NCI-H82 treated with DMSO at 0.1 percent for 48 hours (cell line): ENCODE measurements around the gene MEOX2.

ENCODE experiments used
- DNase-seq: peaks from one replicate; lab custom pipeline; 2025; ENCODE audit not compliant: unreplicated experiment; lab: John Stamatoyannopoulos, UW

MEOX2 gene

DNA sequence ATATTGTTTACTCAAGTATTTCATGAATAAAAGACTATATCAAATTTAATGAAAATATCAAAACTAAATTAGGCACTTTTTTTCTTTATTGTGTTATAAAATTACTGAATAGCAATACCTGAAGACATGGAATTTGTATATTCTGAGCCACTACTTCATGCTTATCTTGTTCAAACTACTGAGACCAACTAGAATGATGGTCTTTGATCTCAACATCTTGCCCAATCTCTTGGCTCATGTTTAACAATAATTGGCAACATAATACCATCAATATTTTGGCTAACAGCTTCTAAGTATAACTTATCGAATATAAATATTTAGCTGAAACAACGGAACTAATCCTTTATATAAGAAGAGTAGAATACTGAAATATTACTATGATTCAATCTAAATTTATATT, 68.2 kb downstream of the MEOX2 start:
- no peak for DNase-seq

DNA sequence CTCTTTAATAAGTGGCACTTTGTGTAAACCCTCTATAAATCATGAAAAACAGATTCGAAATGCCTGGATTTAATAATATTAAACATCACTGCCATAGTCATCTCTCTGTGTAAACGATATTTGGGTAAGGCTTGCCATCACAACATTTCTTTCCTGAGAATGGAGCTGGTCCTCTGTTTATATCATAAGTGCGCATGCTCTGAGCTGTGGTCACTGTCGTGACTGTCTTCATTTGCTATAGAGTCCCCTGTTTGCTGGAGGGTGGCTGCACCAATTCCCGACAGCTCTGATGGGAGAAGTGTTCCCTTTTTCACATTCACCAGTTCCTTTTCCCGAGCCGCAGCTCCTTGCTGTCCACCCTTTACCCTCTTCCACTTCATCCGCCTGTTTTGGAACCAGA, 74.3 kb downstream of the MEOX2 start:
- no peak for DNase-seq

DNA sequence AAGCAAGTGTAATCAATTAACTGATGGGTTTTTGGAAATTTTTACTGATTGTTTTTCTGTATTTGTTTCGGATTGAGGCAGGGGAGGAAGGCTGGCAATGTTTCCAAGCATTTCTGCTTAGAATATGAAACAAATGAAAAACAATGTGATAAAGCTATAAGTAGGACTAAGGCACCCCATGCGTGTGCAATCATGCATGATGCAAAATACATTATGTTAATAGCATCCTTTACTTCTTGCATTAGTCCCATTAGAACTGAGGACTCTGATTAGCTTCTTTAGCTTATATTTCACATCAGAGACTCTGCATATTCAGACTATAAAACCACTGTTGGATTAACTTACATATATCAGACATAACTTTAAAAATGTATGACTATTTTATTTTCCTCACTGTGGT, 76.0 kb downstream of the MEOX2 start:
- no peak for DNase-seq

DNA sequence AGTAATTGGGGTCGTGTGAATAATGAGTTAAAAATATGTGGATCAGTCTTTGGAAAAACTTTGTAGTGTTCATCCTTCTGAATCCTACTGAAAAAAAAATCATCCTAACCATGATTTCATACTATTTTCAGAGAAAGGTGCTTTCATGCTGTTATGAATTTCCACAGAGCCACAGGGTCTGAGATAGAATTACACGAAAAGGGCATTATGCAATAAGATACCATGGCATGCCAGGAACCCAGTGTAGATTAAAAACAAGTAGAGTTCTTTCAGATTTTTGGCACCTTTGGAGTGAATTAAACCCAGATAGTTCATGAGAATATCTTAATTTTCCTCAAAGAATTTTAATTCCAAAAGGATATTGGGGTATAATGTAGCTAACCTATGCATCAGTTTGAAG, 77.2 kb downstream of the MEOX2 start:
- no peak for DNase-seq

DNA sequence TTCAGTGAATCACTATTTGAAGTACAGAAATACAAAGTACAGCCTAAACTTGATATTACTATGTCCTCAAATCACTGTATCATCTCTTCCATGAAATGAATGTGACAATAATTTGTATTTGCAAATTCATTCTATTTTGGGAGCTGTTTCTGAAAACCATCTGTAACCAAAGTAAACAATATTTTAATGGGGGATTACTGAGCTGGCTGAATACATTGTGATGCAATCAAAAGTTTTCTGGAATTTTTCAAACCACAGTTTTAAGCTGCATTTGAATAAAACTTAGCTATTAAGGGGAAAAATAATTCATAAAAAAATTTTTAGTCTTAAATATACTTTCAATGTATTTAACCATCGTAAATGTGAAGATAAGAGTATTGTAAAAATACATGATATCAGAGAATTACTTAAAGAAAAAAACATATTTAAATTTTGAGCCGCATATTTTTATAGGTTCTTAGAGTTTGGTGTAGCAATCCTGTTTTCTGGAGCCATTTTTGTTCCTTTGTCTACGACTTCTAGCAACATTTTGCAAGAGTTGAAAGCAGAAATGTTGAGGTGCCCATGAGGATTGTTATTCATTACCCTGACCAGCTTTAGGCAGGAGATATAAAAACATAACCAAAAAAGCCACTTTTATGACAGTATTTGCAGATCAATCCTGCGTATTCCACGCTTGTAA, 78.8 kb downstream of the MEOX2 start:
- DNase-seq, result no peak

DNA sequence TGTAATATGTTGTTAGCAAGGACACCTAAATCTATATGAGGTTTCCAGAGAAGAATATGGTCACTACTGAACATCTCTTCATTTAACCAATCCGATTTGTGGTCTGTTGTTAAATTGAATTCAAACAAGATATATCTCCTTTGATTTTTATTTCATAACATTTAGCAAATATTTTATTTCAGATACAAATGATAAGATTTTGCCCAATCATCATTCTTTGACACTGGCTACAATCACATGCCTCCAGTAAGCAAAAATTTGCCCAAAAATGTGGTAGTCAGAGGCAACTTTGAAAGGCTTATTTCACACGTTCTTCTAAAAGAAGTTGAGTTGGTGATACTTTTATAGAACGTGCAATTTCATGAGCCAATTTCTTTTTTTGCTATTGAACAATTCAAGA, 79.9 kb downstream of the MEOX2 start:
- DNase-seq, result no peak

DNA sequence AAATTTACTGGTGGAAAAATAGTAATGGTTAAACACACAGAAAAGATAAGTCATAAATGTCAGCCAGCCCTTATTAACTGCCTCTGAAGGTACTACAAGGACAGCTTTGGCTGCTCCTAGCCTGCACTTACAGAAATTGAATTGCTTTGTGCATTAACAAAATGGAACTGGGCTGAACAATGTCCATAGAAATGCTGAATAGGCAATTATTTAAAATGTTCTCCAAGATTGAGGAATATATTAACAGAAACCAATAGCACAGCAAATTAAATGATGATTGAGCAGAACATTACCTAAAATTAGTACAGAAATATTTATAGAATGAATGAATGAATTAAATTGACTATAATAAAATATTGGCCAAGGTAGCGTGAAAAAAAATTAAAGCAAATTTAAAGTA, 82.3 kb downstream of the MEOX2 start:
- no peak for DNase-seq

DNA sequence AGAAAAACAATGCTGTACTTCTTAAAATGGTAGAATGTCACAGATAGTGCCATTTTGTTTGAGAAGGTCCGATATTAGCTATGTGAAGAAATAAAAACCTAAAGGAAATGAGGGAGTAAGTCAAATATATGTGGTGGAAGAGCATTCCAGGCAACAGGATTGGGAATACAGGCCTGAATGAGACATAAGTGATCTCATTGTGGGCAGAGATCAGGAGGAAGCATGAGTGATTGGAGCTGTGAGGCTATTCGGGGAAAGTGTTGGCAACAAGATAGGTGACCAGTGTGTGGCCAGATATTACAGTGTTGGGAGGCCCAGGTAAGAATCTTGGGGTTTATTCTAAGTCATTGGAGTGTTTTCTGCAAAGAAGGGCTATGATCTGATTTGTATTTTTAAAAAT, 83.4 kb downstream of the MEOX2 start:
- DNase-seq, result no peak

DNA sequence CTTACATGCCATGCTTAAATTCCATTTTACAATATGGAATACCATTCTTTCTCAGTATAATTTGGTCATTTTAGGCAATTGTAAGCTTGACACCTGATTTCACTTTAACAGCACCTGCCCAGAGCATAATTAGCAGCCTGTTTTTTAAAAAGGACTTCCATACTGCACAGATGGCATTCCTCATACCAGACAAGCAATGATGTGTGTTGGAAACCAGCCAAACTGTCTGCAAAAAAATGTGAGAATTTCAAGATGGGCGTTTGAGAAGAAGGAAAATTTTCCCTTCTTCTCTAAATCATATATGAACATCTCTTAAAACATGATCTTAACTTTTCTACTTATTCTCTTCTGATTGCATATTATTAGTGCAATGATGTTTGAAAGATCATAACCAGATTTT, 84.2 kb downstream of the MEOX2 start:
- no peak for DNase-seq

DNA sequence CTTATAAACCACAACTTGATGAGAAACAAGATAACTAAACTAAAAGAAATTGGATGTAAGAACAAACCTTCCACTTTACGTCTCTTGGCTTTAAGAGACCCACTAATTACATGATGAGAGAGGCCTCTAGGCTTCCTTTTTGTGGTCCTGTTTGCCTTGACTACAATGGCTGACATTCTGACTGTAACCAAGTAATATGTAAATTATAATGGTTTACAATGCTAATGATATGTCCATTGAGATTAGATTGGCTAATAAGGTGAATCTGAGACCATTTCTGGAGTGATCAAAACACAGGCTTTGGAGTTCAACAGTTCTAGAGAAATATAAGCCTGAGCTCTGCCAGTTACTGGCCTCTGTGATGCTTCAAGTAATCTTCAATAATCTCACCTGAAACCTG, 85.3 kb downstream of the MEOX2 start:
- DNase-seq, result no peak

DNA sequence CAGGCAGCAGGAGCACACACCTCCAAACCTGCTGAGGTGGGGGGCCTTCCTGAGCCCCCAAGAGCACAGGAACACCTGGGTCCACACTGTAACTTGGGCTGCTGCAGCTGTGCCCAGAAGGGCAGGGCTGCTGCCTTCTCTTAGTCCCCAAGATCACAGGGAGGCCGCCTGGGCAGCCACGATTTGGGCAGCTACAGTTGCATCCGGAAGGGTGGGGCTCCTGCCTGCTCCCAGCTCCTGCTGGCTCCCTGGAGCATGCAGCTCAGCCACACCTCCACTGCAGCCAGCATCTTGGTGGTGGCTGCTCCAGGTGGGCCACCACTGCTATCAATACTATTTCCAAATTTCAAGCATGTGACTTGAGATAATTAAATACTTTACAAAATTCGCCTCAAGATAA, 86.2 kb downstream of the MEOX2 start:
- no peak for DNase-seq

DNA sequence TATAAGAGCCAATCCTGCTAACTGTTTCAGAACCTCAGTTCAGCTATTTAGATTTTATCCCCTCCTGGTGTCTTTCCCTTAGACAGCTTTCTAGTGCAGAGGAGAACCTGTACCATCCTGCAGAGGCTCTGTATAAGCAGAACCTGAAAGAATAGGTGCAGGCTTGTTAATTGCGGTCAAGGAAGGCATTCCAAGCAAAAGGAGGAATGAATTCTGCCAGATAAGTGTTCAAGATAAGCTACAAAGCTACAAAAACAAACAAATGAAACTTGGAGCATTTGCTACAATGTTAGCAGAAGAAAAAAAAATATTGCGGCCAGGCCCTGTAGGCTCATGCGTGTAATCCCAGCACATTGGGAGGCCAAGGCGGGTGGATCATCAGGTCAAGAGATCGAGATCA, 92.0 kb downstream of the MEOX2 start:
- no peak for DNase-seq

DNA sequence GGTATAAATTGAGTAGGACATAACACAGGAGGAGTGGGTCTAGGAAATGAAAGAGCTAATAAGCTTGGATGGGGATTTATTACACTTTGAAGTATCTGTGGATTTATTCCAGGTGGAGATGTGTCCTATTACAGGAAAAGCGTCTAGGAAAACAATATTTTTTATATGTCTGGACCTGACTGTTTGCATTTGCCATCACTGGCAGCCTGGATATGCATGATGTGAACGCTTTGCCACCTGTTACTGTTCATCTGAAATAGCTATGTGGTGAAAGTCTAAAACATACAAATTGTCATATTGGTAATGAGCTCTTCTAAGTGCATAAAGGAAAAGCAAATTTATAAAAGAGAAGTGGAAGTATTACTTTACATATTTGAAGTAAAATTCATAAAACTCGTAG, 93.1 kb downstream of the MEOX2 start:
- DNase-seq, result no peak

DNA sequence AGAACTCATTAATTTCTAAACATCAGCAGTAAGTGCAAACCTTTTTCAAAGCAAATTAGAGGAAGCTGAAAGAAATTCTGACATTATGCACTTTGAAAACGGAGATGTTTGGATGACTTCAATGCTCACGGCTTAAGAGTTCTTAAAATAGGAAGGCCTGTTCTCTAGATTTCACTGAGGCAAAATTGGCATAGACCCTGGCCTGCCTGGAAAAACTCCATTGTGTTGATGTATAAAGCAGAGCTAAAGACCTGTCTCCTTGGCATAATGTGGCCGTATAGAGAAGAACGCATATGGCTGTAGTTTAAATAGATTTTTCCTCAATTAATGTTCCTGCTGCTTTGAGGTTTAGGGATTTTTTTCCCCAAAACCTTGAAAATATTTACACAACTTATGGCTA, 100.2 kb downstream of the MEOX2 start:
- no peak for DNase-seq

DNA sequence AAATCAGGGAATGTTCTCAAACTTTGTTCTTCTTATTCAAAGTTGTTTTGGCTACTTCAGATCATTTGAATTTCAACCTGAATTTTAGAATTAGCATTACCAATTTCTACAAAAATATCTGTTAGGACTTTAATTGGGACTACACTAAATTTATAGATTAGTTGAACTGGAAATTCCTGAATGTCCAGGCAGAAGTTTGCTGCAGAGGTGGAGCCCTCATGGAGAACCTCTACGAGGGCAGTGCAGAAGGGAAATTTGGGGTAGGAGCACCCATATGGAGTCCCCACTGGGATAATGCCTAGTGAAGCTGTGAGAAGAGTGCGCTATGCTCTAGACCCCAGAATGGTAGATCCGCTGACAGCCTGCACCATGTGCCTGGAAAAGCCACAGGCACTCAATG, 101.9 kb downstream of the MEOX2 start:
- no peak for DNase-seq

DNA sequence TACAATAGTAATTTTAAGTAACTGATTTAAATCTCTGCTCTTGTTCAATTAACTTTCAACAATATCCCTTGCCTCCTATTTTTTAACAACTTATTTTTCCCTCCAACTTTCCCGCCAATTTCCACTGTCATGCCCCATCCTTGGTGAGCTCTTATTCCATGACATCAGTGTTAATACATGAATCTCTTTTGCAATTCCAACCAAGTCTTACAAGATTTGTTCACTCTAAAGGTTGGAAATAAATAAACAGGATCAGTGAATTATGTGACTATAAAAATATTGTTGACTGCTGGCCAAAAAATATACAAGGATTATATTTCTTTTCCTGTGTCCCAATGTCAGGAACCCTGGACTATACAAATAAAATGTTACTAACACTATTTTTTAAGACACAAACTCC, 103.7 kb downstream of the MEOX2 start:
- no peak for DNase-seq

DNA sequence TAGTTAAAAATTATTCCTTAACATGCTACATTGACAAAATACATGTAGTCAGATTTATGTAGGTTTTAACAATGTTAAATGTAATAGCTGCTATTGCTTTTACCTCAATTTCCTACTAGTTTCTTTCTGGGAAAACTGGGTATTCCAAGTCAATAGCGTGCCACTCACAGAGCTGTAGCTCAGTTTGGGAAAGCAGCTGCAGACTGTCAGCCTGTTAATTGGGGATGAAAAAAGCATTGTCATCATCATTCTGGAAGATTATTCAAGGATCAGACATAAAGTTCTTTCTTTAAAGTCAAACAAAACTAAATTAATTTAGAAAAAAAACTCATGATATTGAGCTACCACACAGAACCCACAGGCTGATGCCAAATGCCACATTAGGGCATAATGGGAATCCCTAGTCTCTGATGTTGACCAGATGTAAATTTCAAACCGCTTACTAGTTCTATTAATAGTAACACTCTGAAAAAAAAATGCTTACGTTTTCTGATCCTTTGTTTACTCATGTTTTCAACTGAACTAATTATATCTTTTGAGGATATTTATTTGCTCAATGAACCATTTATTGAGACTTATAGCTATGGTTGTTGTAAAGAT, 105.0 kb downstream of the MEOX2 start:
- no peak for DNase-seq

DNA sequence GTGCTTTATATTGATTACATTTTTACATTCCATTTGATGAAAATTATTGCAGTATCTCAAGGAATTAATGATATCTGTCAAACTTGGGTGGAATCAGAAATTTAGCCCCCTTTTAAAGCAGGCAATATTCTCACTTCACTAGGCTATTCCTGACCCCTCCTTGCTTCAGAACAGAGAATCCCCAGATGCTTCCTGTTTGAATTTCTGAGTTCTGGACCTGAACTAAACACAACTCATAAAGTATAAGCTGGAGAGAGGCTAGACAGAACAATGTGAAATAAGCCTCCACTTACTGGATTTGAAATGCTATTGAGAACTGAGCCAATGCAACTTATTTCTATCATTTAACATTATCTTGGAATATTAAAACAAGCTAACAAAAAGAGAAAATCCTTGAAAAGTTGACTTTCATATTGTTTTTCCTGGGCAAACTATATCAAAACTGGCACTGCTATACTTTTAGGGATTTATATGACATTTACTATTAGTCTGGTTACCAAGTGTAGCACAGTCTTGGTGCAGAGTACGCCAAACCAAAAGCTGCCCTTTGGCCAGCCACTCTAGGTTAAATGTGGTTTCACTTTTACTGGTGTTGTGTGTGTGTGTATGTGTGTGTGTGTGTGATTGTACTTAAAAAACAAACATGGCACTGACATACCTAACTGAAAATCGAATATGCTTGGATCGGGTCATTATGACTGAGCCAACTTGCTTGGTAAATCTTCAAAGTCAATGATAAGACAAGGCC, 105.7 kb downstream of the MEOX2 start:
- DNase-seq, result no peak

DNA sequence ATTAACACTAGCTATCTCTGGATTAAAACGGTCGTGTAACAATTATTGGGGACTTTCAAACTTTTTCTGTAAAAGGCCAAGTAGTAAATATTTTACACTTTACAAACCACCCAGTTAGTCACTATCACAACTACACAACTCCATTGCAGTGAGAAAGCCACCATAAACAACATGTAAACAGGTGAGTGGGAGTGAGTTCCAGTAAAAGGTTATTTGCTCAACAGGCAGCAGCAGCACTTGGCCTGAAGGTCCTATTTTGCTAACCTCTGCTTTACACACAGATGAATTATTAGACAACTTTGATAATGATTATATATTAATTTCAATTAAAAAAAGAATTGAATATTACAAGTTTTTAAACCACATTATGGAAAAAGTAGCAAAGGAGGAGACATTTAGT, 108.9 kb downstream of the MEOX2 start:
- DNase-seq, result no peak

DNA sequence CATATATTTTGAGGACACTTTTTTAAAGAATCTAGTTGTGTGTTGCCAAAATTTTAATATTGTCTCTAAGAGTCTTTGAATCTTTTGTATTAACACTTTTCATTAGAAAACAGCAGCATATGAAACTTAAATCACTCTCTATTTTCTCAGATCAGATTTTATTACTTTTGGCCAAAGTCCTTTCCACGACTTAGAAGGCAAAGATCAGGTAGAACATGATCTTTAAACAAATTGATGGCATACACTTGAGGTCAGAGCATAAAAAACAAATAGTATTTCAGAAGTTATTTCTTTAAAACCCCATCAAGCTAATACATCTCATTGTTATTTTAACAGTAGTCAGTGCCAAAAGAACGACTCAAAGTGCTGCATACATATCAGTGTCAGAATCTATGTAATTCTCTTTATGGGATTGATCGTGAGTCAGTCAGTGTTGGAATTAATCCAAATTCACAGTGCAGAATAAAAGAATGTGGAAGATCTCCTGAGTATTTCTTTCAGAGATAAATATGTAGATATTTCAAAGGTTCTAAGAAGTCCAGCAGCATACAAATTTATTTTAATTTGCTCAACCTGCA, 115.1 kb downstream of the MEOX2 start:
- no peak for DNase-seq

DNA sequence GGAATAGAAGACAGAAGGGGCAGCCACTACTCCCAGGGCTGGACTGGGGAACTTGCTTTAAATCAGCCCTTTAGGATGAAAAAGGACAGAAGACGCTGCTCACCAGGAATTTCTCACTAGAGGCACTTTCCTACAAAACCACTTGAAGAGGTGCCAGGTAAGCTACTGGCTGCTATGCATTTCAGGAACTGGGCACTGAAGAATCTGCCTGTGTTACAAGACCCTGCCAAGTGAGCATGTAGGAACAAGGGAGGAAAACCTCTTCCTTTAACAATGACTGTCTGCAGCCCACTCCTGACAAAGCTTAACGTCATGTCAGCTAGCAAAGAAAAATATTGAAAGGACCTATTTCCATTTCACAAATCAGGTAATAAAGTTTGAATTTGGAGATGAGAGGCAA, 118.8 kb downstream of the MEOX2 start:
- DNase-seq, result no peak

DNA sequence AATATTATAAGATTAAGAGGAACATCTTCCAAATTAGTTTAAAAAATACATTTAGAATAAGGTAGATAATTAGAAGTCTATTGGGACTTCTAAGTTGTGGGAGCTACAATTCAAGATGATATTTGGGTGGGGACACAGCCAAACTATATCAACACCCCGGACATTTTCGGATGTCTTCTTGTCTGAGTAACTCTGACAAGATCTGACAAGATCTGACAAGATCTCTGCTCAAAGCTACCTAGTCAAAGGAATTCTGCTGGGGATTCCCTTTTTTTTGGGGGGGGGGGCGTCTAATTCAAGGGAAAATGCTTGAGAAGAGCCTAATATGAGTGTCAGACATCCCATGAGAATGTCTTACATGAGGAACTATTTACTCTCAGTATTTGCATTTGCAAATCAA, 119.4 kb downstream of the MEOX2 start:
- DNase-seq, result no peak
